HG03280 (cell line): Measurements from ENCODE around the gene MPPED2.
A peak's percentile ranks its signal among the peaks of the same experiment; 100 is the strongest.

Experiments
- ATAC-seq: cut with Tn5 transposase; IDR thresholded peaks from one replicate; pipeline ENCODE4 v1.9.1; 2021; ENCODE audit warnings: mild to moderate bottlenecking, moderate library complexity; ENCODE audit not compliant: unreplicated experiment

The MPPED2 gene

GRCh38 chr11:30455025-30455424, 131.1 kb downstream of the MPPED2 start:
- no peak for ATAC-seq

GRCh38 chr11:30454541-30454940, 131.6 kb downstream of the MPPED2 start:
- no peak for ATAC-seq

- ATAC-seq, result no peak
Observed at GRCh38 chr11:30454111-30454510, 132.0 kb downstream of the MPPED2 start.

GRCh38 chr11:30453705-30454104, 132.4 kb downstream of the MPPED2 start:
- no peak for ATAC-seq

GRCh38 chr11:30452842-30453241, 133.3 kb downstream of the MPPED2 start:
- no peak for ATAC-seq

- no peak for ATAC-seq
Observed at GRCh38 chr11:30452114-30452513, 134.0 kb downstream of the MPPED2 start.

- no peak for ATAC-seq
Observed at GRCh38 chr11:30451626-30452025, 134.5 kb downstream of the MPPED2 start.

- no peak for ATAC-seq
Observed at GRCh38 chr11:30451167-30451566, 135.0 kb downstream of the MPPED2 start.

- no peak for ATAC-seq
Observed at GRCh38 chr11:30447058-30447640, 139.0 kb downstream of the MPPED2 start.

GRCh38 chr11:30446520-30446919, 139.6 kb downstream of the MPPED2 start:
- no peak for ATAC-seq

- no peak for ATAC-seq
Observed at GRCh38 chr11:30445056-30445455, 141.1 kb downstream of the MPPED2 start.

- ATAC-seq, result no peak
Observed at GRCh38 chr11:30440510-30440909, 145.6 kb downstream of the MPPED2 start.

GRCh38 chr11:30436801-30437200, 149.4 kb downstream of the MPPED2 start:
- no peak for ATAC-seq

GRCh38 chr11:30435488-30435887, 150.7 kb downstream of the MPPED2 start:
- no peak for ATAC-seq

GRCh38 chr11:30434901-30435300, 151.3 kb downstream of the MPPED2 start:
- ATAC-seq, result no peak

GRCh38 chr11:30433831-30434230, 152.3 kb downstream of the MPPED2 start:
- ATAC-seq, result no peak

- ATAC-seq, result no peak
Observed at GRCh38 chr11:30432716-30433115, 153.4 kb downstream of the MPPED2 start.

GRCh38 chr11:30432178-30432577, 154.0 kb downstream of the MPPED2 start:
- ATAC-seq, result peak; percentile 56

GRCh38 chr11:30431127-30431814, 154.9 kb downstream of the MPPED2 start:
- ATAC-seq, result no peak

GRCh38 chr11:30429550-30429949, 156.6 kb downstream of the MPPED2 start:
- no peak for ATAC-seq

- ATAC-seq, result no peak
Observed at GRCh38 chr11:30426781-30427180, 159.4 kb downstream of the MPPED2 start.

GRCh38 chr11:30424844-30425243, 161.3 kb downstream of the MPPED2 start:
- no peak for ATAC-seq

- no peak for ATAC-seq
Observed at GRCh38 chr11:30424321-30424720, 161.8 kb downstream of the MPPED2 start.
